Stimulated activated CD8-positive, alpha-beta memory T cell treated with anti-CD3 and anti-CD28 coated beads, Interleukin-15, amount 100 ng/mL, for 4 hours (primary cell): Measurements from ENCODE around the gene APOL1.
A peak's percentile ranks its signal among the peaks of the same experiment; 100 is the strongest.
"Not testable (repeated sequence)": the region's sequence is repeated elsewhere in the genome, so short reads cannot be mapped to it uniquely, and the experiment has no call there.

Source experiments
- DNase-seq, 2 donors: peaks; one replicate each; pipeline ENCODE4 v3.0.0-alpha.2; 2020; ENCODE audit warnings: low read depth in 2 of 2

Gene APOL1

GRCh38 chr22:36225333-36225922 is 27.5 kb upstream of the APOL1 start:
- DNase-seq, result no peak

GRCh38 chr22:36226189-36226588 is 26.7 kb upstream of the APOL1 start:
- DNase-seq, result no peak

GRCh38 chr22:36227396-36227795 is 25.5 kb upstream of the APOL1 start:
- no peak for DNase-seq

- no peak for DNase-seq
These were observed 25.1 kb upstream of the APOL1 start for GRCh38 chr22:36227806-36228205.

GRCh38 chr22:36228369-36228768 is 24.6 kb upstream of the APOL1 start:
- not testable (repeated sequence) for DNase-seq

- no peak for DNase-seq
These were observed 24.0 kb upstream of the APOL1 start for GRCh38 chr22:36228944-36229343.

GRCh38 chr22:36229649-36230048 is 23.3 kb upstream of the APOL1 start:
- not testable (repeated sequence) for DNase-seq

- not testable (repeated sequence) for DNase-seq
These were observed 21.9 kb upstream of the APOL1 start for GRCh38 chr22:36231051-36231450.

- DNase-seq, result no peak
These were observed 20.1 kb upstream of the APOL1 start for GRCh38 chr22:36232715-36233401.

GRCh38 chr22:36233796-36234195 is 19.1 kb upstream of the APOL1 start:
- no peak for DNase-seq

- DNase-seq, result no peak
These were observed 18.7 kb upstream of the APOL1 start for GRCh38 chr22:36234213-36234612.

- no peak for DNase-seq
These were observed 18.0 kb upstream of the APOL1 start for GRCh38 chr22:36234919-36235318.

- no peak for DNase-seq
These were observed 17.3 kb upstream of the APOL1 start for GRCh38 chr22:36235585-36235984.

GRCh38 chr22:36236388-36237319 is 16.3 kb upstream of the APOL1 start:
- no peak for DNase-seq

GRCh38 chr22:36237462-36238372 is 15.2 kb upstream of the APOL1 start:
- DNase-seq, result no peak

GRCh38 chr22:36238373-36239149 is 14.4 kb upstream of the APOL1 start:
- no peak for DNase-seq

- no peak for DNase-seq
These were observed 13.9 kb upstream of the APOL1 start for GRCh38 chr22:36239150-36239400.

- DNase-seq, result peak; percentile 71 to 83
These were observed 13.3 kb upstream of the APOL1 start, which contains the start of gene APOL2 for GRCh38 chr22:36239401-36240171. TSS of gene APOL2 (minus strand) at chr22:36239527. CDS start at chr22:36233162, 6,365 bp downstream.

- no peak for DNase-seq
These were observed 8.9 kb upstream of the APOL1 start for GRCh38 chr22:36243986-36244385.
